ENCODE results near the gene PRKCH.

The PRKCH gene

DNA sequence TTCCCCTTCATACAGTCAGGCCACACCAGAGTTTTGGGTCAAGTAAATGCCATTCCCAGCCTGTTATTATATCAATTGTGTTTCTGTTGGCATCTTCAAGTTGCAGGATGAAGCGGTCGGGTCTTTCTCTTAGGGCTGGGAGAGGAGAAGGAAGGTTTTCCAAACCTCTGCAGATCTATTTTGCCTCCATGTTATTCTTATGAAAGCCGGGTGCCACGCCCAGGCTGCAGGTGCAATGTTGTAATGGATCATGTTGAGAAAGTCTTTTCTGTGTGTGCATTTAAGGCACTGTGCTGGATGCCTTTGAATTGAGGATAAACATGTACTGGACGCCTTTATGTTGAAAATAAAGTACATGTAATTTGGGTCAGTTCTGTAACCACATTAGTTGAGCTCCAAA, 209.5 kb downstream of the PRKCH start:
- no peak for DNase-seq (ENCODE audit: extremely low read depth, low read depth)
- TF ChIP-seq CTCF (IDR thresholded peaks at IDR 0.05; ENCODE audit: low read depth, low read length) = no peak

DNA sequence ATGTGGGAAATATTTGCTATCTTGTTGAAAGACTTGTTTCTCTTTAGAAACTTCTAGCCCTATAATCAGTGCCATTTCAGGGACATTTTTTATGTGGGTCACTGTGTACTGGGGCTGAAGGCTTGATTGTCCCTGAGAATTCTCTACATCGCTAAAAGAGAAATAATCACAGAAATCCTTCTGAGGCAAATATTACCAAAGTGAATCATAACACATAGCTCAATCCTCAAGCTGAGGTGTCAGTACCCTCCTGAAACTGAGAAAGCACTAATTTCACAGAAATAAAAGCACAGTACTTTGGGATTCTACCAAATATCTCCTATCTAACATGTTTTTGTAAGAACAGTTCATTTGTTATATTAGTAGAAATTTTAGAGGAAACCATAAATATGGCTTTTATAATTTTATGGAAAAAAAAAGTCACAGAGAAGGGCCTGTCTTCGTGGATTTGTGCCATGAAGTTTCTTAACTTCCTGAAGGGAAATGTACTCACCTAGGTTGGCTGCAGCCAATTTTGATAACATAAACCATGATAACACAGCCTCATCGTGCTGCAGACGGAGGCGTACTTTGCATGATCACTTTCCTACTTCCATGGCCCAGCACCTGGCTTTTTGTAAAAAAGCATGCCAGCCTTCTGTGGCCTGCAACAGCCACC, 210.2 kb downstream of the PRKCH start:
- TF ChIP-seq CTCF (IDR thresholded peaks at IDR 0.05; ENCODE audit: low read depth, low read length) = no peak
- DNase-seq (ENCODE audit: extremely low read depth, low read depth) = no peak

GRCh38 chr14:61532123-61532505, 210.7 kb downstream of the PRKCH start:
- no peak for TF ChIP-seq CTCF (IDR thresholded peaks at IDR 0.05; ENCODE audit: low read depth, low read length)
- no peak for DNase-seq (ENCODE audit: extremely low read depth, low read depth)

- TF ChIP-seq CTCF (IDR thresholded peaks at IDR 0.05; ENCODE audit: low read depth, low read length) = no peak
- DNase-seq (ENCODE audit: extremely low read depth, low read depth) = no peak
Observed at GRCh38 chr14:61532763-61533162, 211.4 kb downstream of the PRKCH start.

- no peak for DNase-seq (ENCODE audit: extremely low read depth, low read depth)
- TF ChIP-seq CTCF (IDR thresholded peaks at IDR 0.05; ENCODE audit: low read depth, low read length) = no peak
Observed at GRCh38 chr14:61533513-61534255, 212.3 kb downstream of the PRKCH start.

DNA sequence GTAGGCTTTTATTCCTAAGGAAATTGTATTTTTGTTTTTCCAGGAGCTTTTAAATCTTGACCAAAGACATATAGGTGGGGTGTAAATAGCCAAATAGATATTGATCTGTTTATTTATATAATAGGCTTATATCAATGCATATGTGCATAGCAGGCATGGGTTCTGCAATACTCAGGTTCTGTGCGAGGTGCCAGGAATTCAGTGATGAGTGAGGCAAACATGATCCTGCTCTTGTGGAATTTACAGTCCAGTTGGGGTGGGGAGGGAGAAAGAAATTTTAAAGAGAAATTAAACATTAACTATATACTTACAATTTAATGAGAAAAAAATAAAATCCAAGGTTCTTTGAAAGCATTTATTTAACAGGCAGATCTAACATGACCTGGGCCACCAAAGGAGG, 213.7 kb downstream of the PRKCH start:
- TF ChIP-seq CTCF (IDR thresholded peaks at IDR 0.05; ENCODE audit: low read depth, low read length) = no peak
- DNase-seq (ENCODE audit: extremely low read depth, low read depth) = no peak

GRCh38 chr14:61535458-61535857, 214.1 kb downstream of the PRKCH start:
- TF ChIP-seq CTCF (IDR thresholded peaks at IDR 0.05; ENCODE audit: low read depth, low read length) = no peak
- DNase-seq (ENCODE audit: extremely low read depth, low read depth) = no peak

Data from AG09319 (cell line).